GM18951 (cell line): ENCODE results near the gene ASCC1.
"Not testable (repeated sequence)": the region's sequence is repeated elsewhere in the genome, so short reads cannot be mapped to it uniquely, and the experiment has no call there.

Experiments
- POLR2A ChIP-seq: IDR thresholded peaks from 4 replicates; pipeline ENCODE4 v1.6.1; 2011; ENCODE audit warnings: mild to moderate bottlenecking; ENCODE audit not compliant: insufficient read length, insufficient read depth; ENCODE audit errors: extremely low read depth
- in situ Hi-C: fragments of 300-500 bp; cut with MboI; formaldehyde crosslinking; loops from one replicate; pipeline ENCODE4 v1.12.0; 2022; ENCODE audit warnings: low sequenced_read_pairs, mixed read lengths, inconsistent platforms; ENCODE audit not compliant: unreplicated experiment

ASCC1 gene

DNA sequence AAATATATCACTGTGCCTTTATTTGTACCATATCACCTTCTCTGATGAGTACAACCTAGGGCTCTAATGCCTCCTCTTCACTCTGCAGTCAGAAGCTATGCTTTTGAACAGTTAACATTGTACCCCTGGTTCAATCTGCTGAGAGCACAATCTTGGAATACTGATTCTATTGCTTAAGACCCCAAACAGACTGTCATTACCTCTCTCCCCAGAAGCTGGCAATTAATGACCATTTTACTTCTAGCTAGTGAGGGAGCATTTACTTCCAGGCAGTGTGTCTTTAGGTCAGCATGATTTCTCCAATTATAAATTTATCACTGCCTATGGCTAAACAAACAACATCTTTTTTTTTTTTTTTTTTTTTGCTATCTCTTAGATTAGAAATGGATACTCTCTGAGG, 91.7 kb downstream of the ASCC1 start:
- TF ChIP-seq POLR2A = no peak

DNA sequence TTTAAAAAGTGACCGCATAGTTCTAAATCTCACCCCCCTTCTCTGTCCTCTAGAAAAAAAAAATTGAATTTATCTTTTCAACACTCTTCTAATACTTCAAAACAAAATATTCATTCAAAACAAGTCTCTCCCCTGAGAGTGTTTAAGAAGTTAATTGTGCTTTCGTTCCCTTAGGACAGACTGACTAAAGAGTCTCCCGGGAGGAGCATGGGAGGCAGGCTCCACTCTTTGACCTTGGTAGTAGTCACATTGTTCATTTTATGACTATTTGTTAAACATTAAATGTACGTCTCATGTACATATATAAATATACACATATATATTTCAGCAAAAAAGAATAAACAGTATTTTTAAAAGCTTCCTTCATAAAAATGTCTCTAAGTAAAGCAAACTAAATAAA, 92.5 kb downstream of the ASCC1 start:
- TF ChIP-seq POLR2A = no peak
- in situ Hi-C loops = no loop called here

More for the DNA sequence above, 91.7 kb downstream of the ASCC1 start:
- in situ Hi-C loops = no loop called here

DNA sequence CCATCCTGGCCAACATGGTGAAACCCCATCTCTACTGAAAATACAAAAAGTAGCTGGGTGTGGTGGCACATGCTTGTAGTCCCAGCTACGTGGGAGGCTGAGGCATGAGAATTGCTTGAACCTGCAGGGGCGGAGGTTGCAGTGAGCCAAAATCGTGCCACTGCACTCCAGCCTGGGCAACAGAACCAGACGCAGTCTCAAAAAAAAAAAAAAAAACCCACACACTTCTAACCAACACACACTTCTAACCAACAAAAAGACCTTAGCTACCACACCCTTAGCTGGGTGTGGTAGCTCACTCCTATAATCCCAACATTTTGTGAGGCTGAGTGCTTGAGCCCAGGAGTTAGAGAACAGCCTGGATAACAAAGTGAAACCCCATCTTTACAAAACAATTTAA, 93.9 kb downstream of the ASCC1 start:
- TF ChIP-seq POLR2A = no peak

DNA sequence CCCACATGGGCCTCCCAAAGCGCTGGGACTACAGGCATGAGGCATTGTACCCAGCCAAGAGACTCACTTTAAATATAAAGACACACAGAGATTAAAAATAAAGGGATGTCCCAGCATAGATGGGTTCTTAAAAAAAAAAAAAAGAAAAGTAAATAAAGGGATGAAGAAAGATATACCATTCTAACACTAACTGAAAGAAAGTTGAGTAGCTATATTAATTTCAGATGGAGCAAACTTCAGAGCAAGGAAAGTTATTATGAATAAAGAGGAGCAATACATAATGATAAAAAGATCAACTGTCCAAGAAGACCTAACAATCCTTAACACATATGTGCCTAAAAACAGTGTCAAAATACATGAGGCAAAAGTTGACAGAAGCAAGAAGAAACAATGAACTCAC, 94.7 kb downstream of the ASCC1 start:
- in situ Hi-C loops = no loop called here
- TF ChIP-seq POLR2A = no peak

More for the DNA sequence above, 93.9 kb downstream of the ASCC1 start:
- in situ Hi-C loops = no loop called here

DNA sequence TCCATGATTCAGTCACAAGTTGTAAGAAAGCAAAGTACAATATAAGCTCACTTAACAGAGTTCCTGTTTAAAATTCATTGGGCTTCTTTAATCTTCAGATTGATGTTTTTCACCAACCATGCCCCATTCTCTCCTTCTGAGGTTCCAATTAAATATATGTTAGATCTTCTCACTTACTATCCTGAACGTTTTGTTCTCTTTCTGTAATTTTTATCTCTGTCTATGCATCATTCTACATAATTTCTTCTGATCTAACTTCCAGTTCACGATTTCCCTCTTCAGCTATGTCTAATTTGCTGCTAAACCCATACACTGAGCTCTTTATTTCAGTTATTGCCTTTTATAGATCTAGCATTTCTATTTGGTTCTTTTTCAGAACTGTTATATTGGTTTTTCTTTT, 99.7 kb downstream of the ASCC1 start:
- no peak for TF ChIP-seq POLR2A
- in situ Hi-C loops = no loop called here

DNA sequence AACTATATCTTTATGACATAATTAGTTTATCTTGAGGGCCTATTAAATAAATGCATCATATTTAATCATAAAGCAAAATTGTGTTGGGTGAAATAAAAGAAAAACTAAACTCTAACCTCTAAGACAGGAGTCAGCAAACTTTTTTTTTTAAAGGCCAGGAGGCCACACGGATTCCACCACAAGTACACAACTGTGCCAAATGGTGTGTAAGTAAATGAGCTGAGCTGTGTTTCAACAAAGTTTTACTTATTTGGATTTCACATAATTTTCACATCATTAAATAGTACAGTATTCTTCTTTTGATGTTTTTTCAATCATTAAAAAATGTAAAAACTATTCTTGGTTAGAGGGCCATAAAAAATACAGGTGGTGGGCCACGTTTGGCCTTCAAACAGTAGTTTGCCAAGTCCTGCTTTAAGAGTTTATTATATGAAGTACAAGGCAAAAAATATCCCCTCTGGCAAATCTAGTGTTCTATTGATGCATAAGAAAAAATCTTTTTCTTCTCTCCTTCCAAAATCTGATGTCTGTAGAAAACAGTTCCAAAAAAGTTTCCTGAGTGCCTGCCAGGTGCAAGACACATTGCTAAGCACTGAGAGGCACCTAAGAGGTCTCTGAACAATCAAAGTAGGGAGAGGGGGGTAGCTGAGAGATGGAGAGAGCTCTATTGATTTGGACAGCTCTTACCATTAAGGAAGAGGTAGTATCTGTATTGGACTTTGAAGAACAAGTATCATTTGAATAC, 101.2 kb downstream of the ASCC1 start:
- in situ Hi-C loops = no loop called here
- TF ChIP-seq POLR2A = no peak

DNA sequence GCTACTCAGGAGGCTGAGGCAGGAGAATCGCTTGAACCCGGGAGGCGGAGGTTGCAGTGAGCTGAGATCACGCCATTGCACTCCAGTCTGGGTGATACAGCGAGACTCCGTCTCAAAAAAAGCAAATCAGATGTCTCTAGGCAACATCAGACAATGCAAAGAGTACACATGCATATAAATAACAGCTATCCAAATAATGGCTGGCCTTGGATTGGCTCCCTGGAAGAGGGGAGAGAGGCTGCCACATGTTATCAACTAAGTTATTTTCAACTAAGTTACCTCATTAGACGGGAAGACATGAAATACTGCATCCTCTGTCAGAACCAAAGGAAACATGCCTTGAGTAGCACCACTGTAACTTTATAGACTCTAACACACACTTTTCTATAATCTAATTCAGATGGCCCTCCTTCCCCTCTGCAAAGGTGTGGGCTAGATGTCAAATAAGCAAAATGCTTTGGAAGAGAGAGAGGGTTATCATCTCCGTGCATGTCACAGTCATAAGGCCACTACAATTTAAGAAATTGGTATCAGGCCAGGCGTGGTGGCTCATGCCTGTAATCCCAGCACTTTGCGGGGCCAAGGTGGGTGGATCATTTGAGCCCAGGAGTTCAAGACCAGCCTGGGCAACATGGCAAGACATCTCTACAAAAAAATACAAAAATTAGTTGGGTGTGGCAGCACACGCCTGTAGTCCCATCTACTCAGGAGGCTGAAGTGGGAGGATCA, 105.2 kb downstream of the ASCC1 start:
- TF ChIP-seq POLR2A = no peak
- in situ Hi-C loops = no loop called here

DNA sequence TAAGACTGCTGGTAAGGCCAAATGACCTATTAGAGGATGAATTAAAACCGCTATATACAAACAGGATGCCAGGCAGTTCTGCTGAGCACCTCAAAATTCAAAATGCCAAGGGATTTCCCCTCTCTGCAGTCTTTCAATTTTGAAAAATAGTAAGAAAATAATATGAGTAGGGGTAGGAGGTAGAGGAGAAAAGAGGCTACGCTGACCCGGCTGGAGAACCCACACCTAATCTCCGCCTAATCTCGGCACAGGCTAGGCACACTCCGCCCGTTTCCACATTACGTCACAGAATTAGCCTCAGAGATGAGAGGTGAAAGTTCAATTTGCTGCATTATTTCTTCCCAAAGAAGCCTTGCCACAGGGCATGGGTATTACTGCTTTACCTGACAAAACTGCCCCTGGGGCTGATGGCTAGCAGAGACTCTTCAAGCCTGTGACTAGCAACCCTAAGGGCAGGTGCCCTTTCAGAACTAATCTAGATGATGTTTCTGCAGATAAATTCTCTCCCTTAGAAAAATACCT, 106.4 kb downstream of the ASCC1 start:
- in situ Hi-C loops = no loop called here
- TF ChIP-seq POLR2A = no peak

DNA sequence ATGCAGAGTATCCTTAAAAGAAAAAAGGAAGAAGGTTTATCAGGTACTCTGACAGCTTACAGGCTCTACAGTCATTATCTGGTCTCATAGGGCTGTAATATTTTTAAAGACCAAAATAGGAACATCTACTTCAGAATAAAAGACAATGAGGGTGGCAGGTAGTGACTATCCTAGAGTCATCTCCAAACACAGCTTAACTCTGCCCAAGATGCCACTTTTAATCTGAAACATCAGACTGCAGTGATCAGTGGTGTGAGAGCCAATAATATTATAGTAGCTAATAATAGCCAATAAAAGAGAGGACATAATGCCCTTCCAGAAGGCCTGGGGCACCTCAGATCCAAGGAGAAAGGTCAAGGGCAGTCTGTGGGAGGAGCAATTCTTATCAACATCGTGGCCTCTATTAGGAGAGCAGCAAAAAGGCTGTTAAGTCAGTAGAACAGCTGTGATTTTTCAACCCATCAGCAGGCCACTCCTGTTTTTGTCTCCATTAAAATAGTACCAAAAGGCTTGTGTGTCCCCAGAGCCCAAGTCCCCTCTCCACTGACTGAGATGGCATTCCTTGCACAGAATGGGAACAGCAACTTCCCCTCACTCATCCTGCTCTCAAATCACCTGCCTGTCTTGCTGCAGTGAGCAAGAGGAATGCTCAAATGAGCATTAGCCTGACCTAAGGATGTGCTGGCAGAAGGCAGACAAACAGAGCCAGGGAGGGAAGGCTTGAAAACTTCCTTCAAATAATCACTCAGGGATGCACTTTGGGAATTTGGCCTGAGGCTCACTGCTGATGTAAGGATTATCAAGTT, 107.0 kb downstream of the ASCC1 start:
- in situ Hi-C loops = no loop called here
- no peak for TF ChIP-seq POLR2A

- in situ Hi-C loops = not testable (repeated sequence)
Measured at GRCh38 chr10:72108004-72108370, 108.1 kb downstream of the ASCC1 start.

DNA sequence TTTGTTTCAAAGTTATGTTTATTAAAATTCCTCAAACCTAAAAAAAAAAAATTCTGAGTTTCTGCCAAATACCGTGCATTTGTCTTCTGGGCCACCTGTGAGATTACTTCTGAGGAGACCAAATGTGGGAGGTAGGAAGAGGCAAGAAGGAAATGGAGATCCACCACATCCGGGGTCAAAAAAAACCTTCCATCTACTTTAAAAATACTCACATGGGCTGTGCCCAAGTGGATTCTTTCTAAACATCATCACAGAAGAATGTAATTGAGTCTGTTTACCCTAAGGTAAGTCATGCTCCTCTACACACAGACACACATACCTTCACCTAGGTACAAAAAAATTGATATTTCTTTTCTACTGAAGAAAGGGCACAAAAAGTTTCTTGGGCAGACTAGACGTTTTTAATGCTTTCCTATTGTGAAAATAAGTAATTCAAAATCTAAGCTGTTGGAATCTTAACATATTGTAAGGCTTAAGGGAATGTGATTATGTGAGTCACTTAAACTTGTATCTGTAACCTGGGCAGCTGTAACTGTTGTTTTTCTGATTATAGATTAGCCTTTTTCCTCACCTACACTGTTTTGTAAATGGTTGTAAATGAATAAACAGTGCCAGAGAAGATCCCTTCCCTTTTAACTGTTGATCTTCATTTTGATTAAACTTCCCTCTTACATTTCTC, 108.6 kb downstream of the ASCC1 start:
- no peak for TF ChIP-seq POLR2A
- in situ Hi-C loops = no loop called here

DNA sequence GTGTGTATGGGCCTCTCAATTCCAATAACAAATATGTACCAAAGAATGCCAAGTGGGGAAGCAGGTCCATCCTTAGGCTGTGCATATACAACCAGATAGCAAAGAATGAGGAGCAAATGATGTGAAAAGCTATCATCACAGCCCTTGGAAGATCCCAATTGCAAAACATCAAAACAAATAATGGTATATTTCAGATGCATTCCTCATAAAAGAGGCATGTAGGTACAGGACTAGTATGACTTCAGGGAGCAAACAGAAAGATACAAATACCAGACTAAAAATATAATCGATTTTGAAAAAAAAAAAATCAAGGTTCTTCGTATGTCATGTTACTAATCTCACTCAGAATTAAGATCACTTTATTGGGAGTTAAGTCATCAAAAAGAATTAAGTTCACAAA, 109.2 kb downstream of the ASCC1 start:
- TF ChIP-seq POLR2A = no peak
- in situ Hi-C loops = no loop called here
